ENCODE data around the gene AQP2. TPM values are rescaled to one million over a fixed set of nuclear protein-coding genes. Genes with fewer than 3 reads are reported as not detected.

AQP2 gene
- total RNA-seq, 1 experiment from 2014 or later = not detected

GRCh38 chr12:49948866-49949845 lies 1.4 kb upstream of the AQP2 start:
- no peak for DNase-seq (ENCODE audit: low read depth, low spot score)
- in situ Hi-C loops (cut with HindIII; ENCODE audit: low pct_unique_long_range_greater_than_20kb, low sequenced_read_pairs) = no loop called here

- in situ Hi-C loops (cut with HindIII; ENCODE audit: low pct_unique_long_range_greater_than_20kb, low sequenced_read_pairs) = no loop called here
These were observed 671 bp upstream of the AQP2 start for GRCh38 chr12:49949866-49950265.

GRCh38 chr12:49951411-49952240 lies 1.1 kb downstream of the AQP2 start:
- in situ Hi-C loops (cut with HindIII; ENCODE audit: low pct_unique_long_range_greater_than_20kb, low sequenced_read_pairs) = no loop called here

More at GRCh38 chr12:49949866-49950265, 671 bp upstream of the AQP2 start:
- no peak for DNase-seq (ENCODE audit: low read depth, low spot score)

GRCh38 chr12:49952391-49953055 lies 2.0 kb downstream of the AQP2 start:
- in situ Hi-C loops (cut with HindIII; ENCODE audit: low pct_unique_long_range_greater_than_20kb, low sequenced_read_pairs) = no loop called here

More at GRCh38 chr12:49951411-49952240, 1.1 kb downstream of the AQP2 start:
- DNase-seq (ENCODE audit: low read depth, low spot score) = no peak

GRCh38 chr12:49953151-49953550 lies 2.6 kb downstream of the AQP2 start:
- DNase-seq (ENCODE audit: low read depth, low spot score) = no peak
- in situ Hi-C loops (cut with HindIII; ENCODE audit: low pct_unique_long_range_greater_than_20kb, low sequenced_read_pairs) = no loop called here

More at GRCh38 chr12:49952391-49953055, 2.0 kb downstream of the AQP2 start:
- DNase-seq (ENCODE audit: low read depth, low spot score) = no peak

- in situ Hi-C loops (cut with HindIII; ENCODE audit: low pct_unique_long_range_greater_than_20kb, low sequenced_read_pairs) = no loop called here
- DNase-seq (ENCODE audit: low read depth, low spot score) = no peak
These were observed 3.7 kb downstream of the AQP2 start for GRCh38 chr12:49953961-49954846.

GRCh38 chr12:49954863-49955830 lies 4.6 kb downstream of the AQP2 start:
- in situ Hi-C loops (cut with HindIII; ENCODE audit: low pct_unique_long_range_greater_than_20kb, low sequenced_read_pairs) = no loop called here
- no peak for DNase-seq (ENCODE audit: low read depth, low spot score)

GRCh38 chr12:49955899-49956662 lies 5.5 kb downstream of the AQP2 start:
- DNase-seq (ENCODE audit: low read depth, low spot score) = no peak
- in situ Hi-C loops (cut with HindIII; ENCODE audit: low pct_unique_long_range_greater_than_20kb, low sequenced_read_pairs) = no loop called here

GRCh38 chr12:49956663-49957569 lies 6.4 kb downstream of the AQP2 start:
- no peak for DNase-seq (ENCODE audit: low read depth, low spot score)
- in situ Hi-C loops (cut with HindIII; ENCODE audit: low pct_unique_long_range_greater_than_20kb, low sequenced_read_pairs) = no loop called here

GRCh38 chr12:49957570-49957967 lies 7.0 kb downstream of the AQP2 start:
- no peak for DNase-seq (ENCODE audit: low read depth, low spot score)
- in situ Hi-C loops (cut with HindIII; ENCODE audit: low pct_unique_long_range_greater_than_20kb, low sequenced_read_pairs) = no loop called here

- peak; percentile 85 for DNase-seq (ENCODE audit: low read depth, low spot score)
- in situ Hi-C loops (cut with HindIII; ENCODE audit: low pct_unique_long_range_greater_than_20kb, low sequenced_read_pairs) = no loop called here
These were observed 9.3 kb downstream of the AQP2 start for GRCh38 chr12:49959685-49960473.

GRCh38 chr12:49960474-49961110 lies 10.1 kb downstream of the AQP2 start:
- DNase-seq (ENCODE audit: low read depth, low spot score) = no peak
- in situ Hi-C loops (cut with HindIII; ENCODE audit: low pct_unique_long_range_greater_than_20kb, low sequenced_read_pairs) = no loop called here

Measured in SK-MEL-5 (cell line).